ENCODE data around the gene TMEM115.

The TMEM115 gene

DNA sequence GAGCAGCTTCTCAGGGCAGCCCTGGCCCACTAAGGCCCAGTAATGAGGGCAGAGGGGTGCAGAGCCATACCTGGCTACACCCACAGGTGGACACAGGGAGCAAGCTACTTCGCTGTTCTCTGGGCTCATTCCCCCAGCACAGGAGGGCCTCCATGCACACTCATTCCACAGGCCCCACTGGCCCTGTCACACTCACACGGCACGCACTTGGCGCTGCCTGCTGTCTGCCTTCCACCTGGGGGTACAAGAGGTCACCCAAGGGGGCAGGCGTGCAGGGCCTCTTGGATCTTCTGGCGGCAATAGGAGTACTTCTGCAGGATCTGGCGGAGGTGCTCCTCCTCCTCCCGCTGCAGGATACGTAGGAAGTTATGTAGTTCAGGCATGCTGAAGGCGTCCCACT, 29.0 kb downstream of the TMEM115 start:
- DNase-seq, result no peak

DNA sequence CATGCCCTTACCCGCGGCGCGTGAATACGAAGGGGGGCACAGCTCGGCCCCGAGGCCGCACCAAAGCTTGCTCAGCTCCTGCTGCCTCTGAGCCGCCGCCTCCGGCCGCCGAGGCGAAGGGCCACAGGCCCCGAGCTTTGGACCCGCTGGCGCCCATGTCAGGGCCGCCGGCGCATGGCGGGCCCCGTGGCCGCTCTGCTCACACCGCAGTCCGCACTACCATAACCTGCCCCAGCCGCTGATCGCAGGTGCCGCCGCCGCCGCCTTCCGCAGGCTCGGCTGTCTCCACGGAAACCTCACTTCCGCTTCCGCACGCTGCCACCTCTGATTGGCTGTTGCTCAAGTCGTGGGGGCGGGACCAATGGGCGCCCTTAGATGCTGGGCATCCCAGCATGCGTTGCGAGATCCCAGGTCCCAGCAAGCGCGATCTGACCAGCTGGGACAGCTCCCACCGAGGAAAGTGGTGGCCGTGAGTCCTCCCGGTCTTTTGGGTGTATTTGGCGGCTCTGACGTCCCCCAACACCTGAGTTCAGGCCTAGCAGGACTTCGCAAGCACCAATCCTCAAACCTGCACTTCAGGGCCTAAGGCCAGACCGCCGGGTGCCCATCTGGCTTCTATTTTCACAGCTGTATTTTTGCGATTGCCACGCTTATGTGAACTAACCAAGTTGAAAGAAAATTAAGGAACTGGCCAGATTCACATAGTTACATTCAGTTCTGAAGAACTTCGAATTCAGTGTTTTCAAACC, 31.2 kb downstream of the TMEM115 start, which contains the start of gene TUSC2:
Gene TUSC2 (minus strand): TSS at position 281 of the 749 bp plus-strand sequence. CDS start 124 bp downstream, at position 157.
- DNase-seq, result peak; percentile 95

DNA sequence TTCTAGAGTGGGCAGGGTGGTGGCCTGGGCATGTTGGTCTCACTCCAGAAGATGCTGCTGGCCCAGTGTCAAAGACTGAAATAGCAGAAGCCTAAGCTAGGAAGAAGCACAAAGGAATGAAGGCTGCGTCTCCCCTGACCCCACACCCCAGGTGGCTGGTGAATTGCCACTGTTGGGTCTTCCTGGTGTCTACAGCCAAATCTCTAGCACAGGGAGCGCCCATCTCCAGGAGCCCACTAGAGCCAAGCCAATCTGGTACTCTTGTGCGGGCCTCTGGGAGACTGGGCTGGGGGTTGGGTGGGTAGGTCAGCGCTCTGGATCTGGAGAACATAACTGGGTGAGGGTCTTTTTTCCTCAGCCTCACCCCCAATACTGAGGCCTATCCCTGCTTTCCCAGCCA, 32.2 kb downstream of the TMEM115 start:
- no peak for DNase-seq

DNA sequence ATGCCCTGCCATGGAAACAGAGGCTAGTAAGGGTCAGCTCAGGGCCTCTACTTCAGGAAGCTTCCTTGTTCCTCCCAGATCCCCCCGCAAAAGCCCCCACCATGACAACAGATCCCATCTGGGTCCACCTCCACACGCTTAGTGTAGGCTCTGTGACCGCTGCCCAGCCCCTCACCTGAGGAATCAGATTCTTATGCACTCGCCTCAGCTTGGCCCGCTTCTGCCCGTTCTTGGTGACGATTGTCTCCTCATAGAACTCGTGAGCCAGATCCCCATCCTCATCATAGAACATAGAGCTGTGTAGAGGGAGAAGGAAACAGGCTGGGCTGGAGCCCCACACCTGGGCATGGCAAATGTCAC, 33.2 kb downstream of the TMEM115 start:
- no peak for DNase-seq

DNA sequence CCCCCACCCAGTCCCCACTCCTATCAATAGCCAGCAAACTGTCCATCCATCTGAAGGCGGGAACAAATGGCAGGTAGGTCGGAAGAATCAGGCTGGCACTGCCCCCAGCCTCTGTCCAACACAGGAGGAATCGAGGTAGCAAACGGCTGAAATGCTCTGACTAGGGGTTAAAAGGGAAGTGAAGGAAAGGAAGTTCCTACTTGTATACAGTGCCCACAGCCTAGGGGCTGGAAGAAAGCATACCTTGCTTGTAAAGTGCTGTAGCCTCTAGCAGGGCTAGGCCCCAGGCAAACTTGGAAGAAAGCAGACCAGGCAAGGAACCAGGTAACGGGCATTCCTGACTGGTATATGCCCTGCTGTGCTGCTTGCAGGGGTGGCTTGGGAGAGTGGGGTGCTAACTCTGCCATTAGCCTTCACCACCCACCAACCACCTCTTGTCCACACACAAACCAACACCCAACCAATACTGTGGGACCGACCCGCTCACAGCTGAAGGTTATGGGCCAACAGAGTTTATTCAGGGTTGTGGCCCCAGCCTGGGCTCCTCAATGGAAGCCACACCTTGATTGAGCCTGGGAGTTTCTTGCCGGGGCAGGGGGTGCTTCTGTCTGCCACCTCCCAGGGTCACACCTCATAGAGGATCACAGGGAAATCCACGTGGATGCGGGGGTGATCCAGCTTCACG, 33.7 kb downstream of the TMEM115 start:
- no peak for DNase-seq

DNA sequence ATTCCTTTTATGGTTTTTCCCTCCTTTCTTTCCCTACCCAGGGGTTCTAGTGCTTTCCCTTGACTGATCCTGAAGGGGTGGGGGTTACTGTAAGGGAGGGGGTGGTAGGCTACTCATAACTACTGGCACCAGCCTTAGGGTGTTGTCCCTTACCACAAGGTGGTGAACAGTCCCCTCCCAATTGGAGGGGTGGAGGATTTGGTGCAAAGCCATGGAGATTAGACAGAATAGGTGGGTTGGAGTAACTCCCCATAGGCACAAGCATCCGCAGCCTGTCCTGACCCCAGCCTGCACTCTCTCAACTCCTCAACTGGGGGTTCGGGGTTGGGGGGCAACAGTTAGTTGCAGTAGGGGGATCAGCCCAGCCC, 34.2 kb downstream of the TMEM115 start:
- no peak for DNase-seq

DNA sequence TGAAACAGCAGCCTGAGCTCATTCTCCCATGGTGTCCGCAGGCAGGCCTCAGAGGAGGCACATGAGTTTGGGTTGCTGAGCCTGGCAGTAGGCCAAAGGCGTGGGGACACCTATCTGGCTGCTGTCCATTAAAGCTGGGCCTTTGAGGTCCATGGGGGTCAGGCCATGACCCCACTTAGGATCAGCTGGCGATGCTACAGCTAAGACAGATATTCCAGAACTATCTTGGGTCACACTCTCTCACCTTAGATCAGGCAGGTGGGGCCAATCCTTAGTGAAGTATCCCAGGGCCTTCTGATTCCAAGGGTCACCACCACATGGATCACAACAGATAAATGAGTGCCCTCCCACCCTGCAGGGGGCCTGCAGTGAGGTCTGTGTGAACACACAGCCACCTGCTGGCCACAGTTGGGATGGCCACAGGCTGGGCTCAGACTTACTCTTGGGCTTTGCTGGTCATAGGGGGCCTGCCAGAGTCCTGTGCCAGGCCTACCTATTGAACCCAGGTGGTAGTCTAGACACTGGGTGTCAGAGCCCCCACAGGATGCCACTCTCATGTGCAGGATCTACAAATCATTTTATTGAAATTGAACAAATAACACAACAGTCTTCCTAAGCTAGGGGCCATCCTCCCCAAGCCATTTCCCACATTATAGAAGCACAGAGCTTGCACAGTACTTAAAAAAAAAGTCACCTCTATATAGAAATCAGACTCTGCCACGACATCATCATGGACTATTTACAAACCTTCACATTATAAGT, 34.8 kb downstream of the TMEM115 start:
- DNase-seq, result peak; percentile 66 to 70

DNA sequence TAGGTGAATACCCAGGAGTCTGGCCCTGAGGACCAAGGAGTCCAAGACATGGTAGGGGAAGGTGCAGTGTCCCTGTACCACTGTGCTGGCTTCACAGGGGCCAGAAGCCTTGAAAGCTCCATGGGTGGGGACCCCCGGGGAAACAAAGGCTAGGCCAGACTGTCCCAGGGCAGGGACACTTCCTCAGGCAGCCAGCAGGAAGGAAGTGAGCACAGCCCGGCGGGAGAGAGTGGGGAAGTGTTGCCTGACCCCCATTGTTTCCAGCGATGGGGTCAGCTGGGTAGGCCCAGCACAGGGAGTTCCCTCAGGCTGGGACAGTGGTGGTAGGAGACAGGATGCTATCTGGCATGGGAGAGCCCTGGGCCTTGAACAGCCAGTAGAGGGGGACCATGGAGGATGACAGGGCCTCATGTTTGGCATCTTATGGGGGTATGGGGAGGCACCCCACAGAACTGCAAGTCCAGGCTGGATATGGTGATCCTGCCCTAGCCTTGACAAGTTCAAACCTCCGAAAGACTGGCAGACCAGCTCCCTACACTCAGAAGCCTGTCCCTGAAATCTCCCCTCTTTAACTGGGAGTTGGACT, 35.6 kb downstream of the TMEM115 start:
- DNase-seq, result no peak

DNA sequence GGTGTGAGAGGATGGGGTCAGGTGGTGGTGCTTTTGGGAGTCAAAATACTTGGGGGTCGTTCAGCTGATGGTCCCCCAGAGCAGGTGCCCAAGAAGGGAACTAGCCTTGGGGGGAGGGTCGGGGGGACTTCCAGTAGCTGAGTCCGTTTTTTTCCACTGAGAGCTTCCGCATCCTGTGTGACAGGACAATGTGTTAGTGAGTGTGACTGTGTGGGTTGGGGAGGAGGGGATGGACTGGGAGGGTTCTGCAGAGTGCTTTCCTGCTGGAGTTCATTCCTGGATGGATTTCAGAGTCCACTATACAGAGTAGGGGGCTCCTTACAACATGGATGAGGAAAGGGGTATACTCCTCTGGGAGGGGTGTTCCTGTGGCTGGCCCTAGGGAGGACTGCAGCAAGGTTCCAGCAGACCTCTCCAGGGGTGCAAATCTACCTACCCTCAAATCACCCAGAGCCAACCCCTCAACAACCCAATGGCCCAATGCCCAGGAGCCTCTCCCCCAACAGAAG, 36.2 kb downstream of the TMEM115 start:
- DNase-seq, result no peak

DNA sequence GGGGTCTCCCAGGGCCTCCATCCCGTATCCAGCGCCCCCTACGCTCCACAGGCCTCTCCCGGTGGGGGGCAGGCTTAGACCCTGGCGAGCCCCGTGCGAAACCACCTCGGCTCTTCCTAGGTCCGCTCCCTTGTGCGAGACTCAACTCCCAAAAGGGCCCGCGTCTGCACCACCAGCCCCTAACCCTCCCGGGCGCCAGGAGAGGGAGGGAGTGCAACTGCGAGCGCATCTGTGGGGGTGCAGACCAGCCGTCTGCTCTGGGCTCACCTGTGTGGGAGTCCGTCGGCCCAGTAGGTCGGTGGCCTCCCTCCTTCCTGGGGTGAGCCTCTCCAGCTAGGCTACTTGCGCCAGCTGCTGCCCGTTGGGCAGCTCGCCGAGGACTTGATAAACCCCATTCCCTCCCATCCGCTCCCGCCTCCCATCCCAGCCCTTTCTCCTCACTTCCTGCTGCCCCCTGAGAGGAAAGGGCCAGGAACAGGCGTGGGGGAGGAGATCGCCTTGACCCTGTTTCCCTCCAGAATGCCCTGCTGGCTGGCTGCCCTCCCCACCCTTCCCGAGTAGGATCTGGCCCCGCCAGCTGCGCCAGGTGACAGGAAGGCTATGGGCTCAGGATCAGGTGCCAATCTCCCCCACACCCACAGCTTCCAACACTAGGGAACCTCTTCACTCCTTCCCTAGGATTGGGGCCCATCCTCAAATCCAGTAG, 36.8 kb downstream of the TMEM115 start, which contains the start of gene HYAL2:
Gene HYAL2 (minus strand): TSS at position 360 of the 706 bp plus-strand sequence. CDS start 2,256 bp downstream, outside the sequence.
- DNase-seq, result no peak

DNA sequence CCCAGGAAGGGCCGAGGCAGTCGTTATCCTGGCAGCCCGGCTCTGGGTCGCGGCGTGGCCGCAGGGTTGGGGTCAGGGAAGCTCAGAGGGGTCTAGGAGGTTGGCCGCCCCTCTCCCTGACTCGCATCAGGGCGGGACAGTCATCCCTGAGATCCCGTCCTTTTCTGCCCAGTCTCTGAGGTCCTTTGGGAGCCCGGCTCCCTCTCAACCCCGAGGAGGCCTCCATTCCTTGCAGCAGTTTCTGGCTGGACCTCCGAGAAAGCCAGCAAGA, 37.3 kb downstream of the TMEM115 start:
- DNase-seq, result no peak

DNA sequence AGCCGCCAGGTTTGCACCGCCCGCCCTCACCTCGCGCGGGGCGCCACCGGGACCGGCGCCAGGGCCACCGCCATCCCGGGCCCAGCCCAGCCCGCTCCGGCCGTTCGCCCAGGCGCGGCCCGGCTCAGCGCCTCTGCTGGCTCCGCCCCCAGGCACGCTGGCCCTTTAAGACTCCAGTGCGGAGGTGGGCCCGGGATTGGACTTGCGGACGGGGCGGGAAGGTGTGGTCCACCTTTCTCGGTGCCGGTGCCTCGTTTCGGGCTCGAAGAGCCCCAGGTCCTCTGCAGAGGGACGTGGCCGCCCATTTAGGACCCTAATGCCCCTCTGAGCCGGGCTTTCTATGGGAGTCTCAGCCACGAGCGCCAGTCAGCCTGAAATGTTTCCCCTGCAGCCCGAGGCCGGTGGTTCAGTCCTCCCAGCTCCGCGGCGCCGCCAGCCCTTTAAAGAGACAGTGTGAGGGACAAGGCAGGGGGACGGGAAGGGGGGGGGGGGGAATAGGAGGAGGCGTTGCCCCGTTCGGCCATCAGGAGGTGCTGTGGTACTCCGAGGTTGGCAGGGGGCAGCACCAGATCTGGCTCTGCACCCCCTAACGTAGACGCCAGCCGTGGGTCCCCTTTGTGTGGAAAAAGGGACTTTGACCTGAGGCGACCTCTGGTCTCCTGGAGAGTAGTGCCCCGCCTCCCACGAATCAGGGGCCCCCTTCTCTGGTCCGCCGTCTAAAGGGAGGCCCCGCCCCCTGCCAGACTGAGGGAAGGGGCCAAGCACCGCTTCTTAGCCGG, 37.8 kb downstream of the TMEM115 start:
- DNase-seq, result peak; percentile 84 to 85

DNA sequence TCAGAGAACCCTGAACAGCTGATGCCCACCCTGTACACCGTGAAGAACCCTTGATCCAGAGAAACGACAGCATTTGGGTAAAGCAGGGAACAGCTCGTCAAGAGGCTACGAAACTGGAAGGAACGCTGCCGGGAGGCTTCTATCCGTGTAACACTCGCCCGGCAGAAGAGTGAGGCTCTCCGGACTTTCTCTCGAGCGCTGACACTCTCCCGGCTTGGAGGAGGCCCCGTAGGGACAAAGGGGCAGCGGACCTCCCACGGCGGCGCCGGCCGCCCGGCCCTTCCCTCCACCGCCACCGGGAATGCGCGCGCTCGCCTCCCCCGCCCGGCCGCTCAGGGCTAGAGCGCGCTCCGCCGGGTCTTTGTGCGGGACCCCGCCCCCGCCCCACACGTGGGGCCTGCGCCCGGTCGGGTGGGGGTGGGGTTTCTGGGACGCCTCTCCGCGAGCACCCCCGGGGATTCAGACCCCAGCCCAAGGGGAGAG, 38.4 kb downstream of the TMEM115 start:
- peak; percentile 65 to 66 for DNase-seq

DNA sequence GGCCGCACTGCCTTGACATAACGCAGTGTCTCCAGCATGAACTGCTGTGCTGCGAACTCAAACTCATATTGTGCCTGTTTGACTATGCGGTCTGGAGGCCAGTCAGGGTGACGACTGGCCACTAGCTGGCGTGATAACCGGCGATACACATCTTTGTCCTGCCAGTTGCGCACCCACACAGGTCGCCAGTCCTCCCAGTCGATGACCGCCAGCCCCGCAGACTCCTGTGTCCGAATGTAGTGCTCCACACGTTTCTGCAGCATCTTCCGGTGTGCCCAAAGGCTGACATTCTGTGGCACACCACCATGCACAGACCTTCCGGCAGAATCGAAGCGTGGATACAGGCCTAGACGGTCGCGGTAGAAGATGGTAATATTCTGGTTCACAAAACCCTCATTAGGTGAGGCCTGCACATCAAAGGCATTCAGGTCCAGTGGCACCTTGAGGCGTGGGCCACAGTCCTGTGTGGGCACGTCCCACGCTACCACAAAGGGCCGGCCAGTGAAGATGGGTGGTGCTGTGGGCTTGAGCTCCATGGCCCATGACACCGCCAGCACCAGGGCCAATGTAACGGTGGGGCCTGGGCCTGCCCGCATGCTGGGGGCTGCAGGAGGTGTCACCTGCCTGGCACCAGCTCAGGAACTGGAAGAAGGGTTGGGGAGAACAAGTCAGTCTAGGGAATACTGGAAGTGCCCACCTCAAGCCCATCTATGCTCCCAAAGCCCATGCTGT, 39.3 kb downstream of the TMEM115 start:
- DNase-seq, result no peak

DNA sequence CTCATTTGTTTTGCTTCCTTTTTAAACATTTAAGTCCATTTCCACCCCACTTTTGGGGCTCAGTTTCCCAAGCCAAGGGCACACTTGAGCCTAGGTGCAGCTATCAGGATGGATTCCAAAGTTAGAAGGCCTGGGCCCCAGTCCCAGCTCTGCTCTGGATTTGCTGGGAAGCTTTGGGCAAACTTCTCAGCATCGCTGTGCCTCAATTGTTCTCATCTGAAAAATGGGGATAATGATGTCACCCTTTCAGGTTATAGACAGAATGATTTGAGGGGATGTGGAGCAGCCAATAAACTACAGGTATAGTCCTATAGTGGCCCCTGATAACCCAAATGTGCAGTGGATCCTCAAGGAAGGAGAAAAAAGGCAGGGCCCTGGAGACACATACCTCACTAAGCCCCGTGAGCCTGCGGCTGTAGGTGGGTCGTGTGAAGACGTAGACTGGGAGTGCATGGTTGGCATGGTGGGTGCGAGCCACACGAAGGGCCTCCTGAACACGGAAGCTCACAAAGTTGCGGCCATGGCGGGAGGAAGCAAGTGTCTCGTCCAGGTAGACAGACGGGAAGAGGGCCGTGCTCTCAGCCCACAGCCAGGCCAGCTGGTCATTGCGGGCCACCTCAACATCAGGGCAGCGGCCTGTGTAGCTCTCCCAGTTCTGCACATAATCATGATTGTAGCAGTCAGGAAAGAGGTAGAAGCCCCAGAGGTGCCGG, 40.0 kb downstream of the TMEM115 start:
- no peak for DNase-seq

DNA sequence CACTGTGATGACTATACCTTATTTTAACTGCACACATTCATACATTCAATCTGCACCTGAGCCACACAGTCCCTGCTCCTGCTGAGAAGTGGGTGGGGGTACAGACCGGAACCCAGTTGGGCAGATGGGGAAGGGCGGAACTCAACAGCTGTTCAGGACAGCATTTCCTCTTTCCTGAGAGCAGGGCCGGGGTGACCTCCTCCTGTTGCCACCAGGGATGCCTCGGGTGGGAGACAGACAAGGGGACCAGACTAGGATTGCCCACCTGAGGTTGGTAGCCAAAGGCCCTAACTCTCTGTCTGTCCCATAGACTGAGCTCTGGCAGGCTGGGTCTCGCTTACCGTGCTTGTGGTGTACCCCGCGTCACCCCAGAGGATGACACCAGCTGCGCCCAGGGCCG, 40.7 kb downstream of the TMEM115 start:
- no peak for DNase-seq

DNA sequence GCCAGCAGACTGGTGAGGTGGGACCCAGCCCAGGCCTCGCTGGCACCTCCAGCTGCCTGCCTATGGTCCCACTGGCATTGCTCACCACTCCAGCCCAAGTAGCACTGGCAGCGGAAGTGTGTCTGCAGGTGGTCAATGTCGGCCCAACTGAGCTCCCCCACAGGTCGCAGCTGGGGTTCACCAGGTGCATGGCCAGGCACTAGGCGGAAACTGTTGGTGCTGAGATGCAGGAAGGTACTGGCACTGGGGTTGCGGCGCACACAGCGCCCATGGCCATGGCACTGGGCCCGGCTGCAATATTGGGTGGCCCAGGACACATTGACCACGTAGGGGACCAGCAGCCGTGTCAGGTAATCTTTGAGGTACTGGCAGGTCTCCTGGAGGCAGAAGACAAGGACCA, 41.2 kb downstream of the TMEM115 start:
- DNase-seq, result no peak

DNA sequence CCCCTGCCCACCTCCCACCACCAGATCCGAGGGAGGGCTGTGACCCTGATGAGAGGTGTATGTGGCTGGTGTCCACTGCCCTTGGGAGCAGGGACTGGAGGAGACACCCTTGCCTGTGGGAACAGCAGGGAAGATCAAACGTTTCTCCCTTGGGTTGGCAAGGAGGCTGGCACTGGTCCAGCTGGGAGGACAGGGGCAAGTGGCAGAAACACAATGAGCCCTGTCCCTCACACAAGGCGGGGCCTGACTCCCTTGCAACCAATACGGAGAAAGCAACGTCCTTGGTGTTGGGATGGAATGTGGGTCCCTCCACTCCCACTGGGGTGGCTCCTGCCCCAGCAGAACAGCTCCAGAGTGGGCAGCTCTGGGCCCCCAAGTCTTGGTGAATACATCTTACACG, 42.0 kb downstream of the TMEM115 start:
- no peak for DNase-seq

DNA sequence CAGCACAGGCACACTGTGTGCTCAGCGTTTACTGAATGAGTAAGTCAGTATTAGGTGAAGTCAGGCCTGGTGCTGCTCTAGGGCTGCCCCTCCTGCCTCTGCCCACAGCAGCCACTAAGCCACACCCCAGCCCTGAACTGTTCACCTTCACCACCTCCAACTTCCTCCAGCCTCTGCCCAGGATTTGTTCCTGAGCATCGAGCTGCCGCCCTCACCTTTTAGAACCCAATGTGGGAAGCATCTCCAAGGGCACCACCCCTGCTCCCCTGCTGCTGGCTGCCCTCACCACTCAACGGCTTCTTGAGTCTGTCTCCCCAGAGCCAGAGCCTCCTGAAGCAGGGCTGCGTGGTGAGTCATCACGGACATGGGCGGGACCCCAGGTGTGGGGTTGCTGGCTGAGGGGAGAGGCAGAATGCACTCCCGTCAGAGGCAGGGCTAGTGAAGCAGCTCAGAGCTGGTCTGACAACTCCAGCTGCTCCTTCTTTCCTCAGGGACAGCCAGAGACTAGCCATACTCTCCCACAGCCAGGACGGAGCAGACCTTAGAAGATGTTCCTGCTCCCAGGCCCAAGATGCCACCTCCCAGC, 42.6 kb downstream of the TMEM115 start:
- DNase-seq, result peak; percentile 60 to 75

DNA sequence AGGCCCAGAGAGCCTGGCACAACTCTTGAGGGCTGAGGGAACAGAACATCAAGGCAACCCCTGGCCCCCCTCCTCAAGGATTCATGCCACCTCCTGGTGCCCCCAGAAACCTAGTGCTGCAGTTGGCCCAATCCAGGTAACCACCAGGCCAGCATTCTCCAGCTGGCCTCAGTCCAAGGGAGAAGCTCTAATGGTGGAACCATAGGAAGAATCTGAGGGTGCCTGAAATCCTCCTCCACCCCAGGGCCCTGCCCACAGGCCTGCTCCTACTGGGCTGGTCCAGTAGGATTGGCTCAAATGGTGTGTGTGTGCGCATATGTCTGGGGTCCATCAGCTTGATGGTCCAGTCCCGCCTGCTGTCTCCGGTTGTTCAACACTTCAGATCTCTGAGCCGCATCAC, 44.5 kb downstream of the TMEM115 start:
- DNase-seq, result no peak
